K562 (cell line): ENCODE measurements around the gene ITPA. TPM values are rescaled to one million over a fixed set of nuclear protein-coding genes. Genes with fewer than 3 reads are reported as not detected.
A peak's percentile ranks its signal among the peaks of the same experiment; 100 is the strongest.

ENCODE experiments used
- ADNP ChIP-seq: fragments of 200-800 bp; sonication (Bioruptor generic); IDR thresholded peaks from 2 replicates; pipeline ENCODE4 v1.6.1; 2016; ENCODE audit warnings: missing genetic modification characterization, missing compliant biosample characterization
- CBX3 ChIP-seq, 2 experiments: IDR thresholded peaks; 1 replicate in 1 of 2; 2 replicates in 1 of 2; pipeline ENCODE4 v1.6.1; 2012; ENCODE audit warnings: inconsistent platforms in 2 of 2, low read length in 2 of 2, borderline replicate concordance in 1 of 2, control low read depth in 1 of 2
- CCNT2 ChIP-seq: IDR thresholded peaks from 2 replicates; pipeline ENCODE4 v1.6.1; 2011; ENCODE audit warnings: borderline replicate concordance, low read depth, mild to moderate bottlenecking, moderate library complexity, mixed read lengths, low read length; ENCODE audit not compliant: insufficient read length; ENCODE audit errors: extremely low read depth
- CREB3L1 ChIP-seq: fragments of 450-650 bp; IDR thresholded peaks from 2 replicates; pipeline ENCODE4 v1.6.1; 2014; ENCODE audit warnings: low read depth, mild to moderate bottlenecking, moderate library complexity, borderline replicate concordance
- DNMT1 ChIP-seq: fragments of 450-650 bp; IDR thresholded peaks from 2 replicates; pipeline ENCODE4 v1.6.1; 2016; ENCODE audit warnings: antibody characterized with exemption, mild to moderate bottlenecking
- EWSR1 ChIP-seq: fragments of 450-650 bp; IDR thresholded peaks from 2 replicates; pipeline ENCODE4 v1.6.1; 2018; ENCODE audit warnings: borderline replicate concordance, mild to moderate bottlenecking, low read depth, moderate library complexity; ENCODE audit not compliant: partially characterized antibody
- FIP1L1 ChIP-seq: fragments of 200-400 bp; formaldehyde crosslinking; IDR thresholded peaks from 2 replicates; pipeline ENCODE4 v1.6.1; 2018; ENCODE audit warnings: mild to moderate bottlenecking, low read depth, low read length; ENCODE audit not compliant: poor library complexity, severe bottlenecking
- FOXK1 ChIP-seq: sonication (generic); formaldehyde crosslinking; IDR thresholded peaks from 2 replicates; pipeline ENCODE4 v1.8.0; 2022; ENCODE audit warnings: missing genetic modification reagents, mild to moderate bottlenecking, borderline replicate concordance
- KAT8 ChIP-seq: fragments of 450-650 bp; IDR thresholded peaks from 2 replicates; pipeline ENCODE4 v1.6.1; 2016; ENCODE audit warnings: low read depth, mild to moderate bottlenecking
- MCM5 ChIP-seq: fragments of 450-650 bp; IDR thresholded peaks from 2 replicates; pipeline ENCODE4 v1.6.1; 2016; ENCODE audit warnings: low read depth
- NELFE ChIP-seq: IDR thresholded peaks from 2 replicates; pipeline ENCODE4 v1.6.1; 2011; ENCODE audit warnings: mild to moderate bottlenecking; ENCODE audit not compliant: insufficient read depth, insufficient read length
- SMAD1 ChIP-seq: fragments of 150-350 bp; IDR thresholded peaks from 2 replicates; pipeline ENCODE4 v1.6.1; 2014; ENCODE audit warnings: low read length, low read depth; ENCODE audit not compliant: partially characterized antibody
- SMARCA4 ChIP-seq: fragments of 450-650 bp; IDR thresholded peaks from 2 replicates; pipeline ENCODE4 v1.6.1; 2016
- SMARCA5 ChIP-seq: fragments of 450-650 bp; IDR thresholded peaks from 2 replicates; pipeline ENCODE4 v1.6.1; 2016
- SP2 ChIP-seq: IDR thresholded peaks from 2 replicates; pipeline ENCODE4 v1.6.1; 2011; ENCODE audit warnings: mild to moderate bottlenecking, low read depth, low read length, moderate library complexity; ENCODE audit not compliant: poor library complexity, severe bottlenecking; ENCODE audit errors: extremely low read depth
- SREBF1 ChIP-seq: fragments of 150-350 bp; IDR thresholded peaks from 2 replicates; pipeline ENCODE4 v1.6.1; 2014; ENCODE audit warnings: antibody characterized with exemption, low read depth, low read length, borderline replicate concordance
- TCF7 ChIP-seq: sonication (generic); IDR thresholded peaks from 2 replicates; pipeline ENCODE4 v1.6.1; 2016; ENCODE audit warnings: antibody characterized with exemption, borderline replicate concordance
- TGIF2 ChIP-seq: sonication (generic); formaldehyde crosslinking; IDR thresholded peaks from 2 replicates; pipeline ENCODE4 v1.8.1; 2022; ENCODE audit warnings: mild to moderate bottlenecking, missing genetic modification reagents, moderate library complexity
- THRA ChIP-seq: fragments of 450-650 bp; IDR thresholded peaks from 2 replicates; pipeline ENCODE4 v1.6.1; 2017; ENCODE audit warnings: mild to moderate bottlenecking, moderate library complexity
- UBTF ChIP-seq, 2 experiments: IDR thresholded peaks; 2 replicates each; pipeline ENCODE4 v1.6.1; 2012; ENCODE audit warnings: improper control_type of control experiment in 2 of 2, low read depth in 2 of 2, low read length in 2 of 2, borderline replicate concordance in 1 of 2
- ZKSCAN3 ChIP-seq: fragments of 250-450 bp; sonication (Bioruptor Pico); IDR thresholded peaks from 2 replicates; pipeline ENCODE4 v1.4.0; 2020
- ZNF133 ChIP-seq: fragments of 250-450 bp; sonication (Bioruptor Pico); IDR thresholded peaks from 2 replicates; pipeline ENCODE4 v1.4.0; 2020; ENCODE audit warnings: mild to moderate bottlenecking
- ZNF511 ChIP-seq: sonication (generic); formaldehyde crosslinking; IDR thresholded peaks from 2 replicates; pipeline ENCODE4 v1.8.0; 2022; ENCODE audit warnings: mild to moderate bottlenecking, missing genetic modification reagents
- ZNF695 ChIP-seq: fragments of 450-650 bp; formaldehyde crosslinking; IDR thresholded peaks from 2 replicates; pipeline ENCODE4 v1.4.0; 2020; ENCODE audit warnings: mild to moderate bottlenecking, moderate library complexity
- polyA plus RNA-seq, 8 experiments: library from polyadenylated mRNA; depleted of rRNA in 4 of 8; stranded (reverse) in 5 of 8; unstranded in 3 of 8; fragments of >200 nt; fragmentation: Nextera tagmentation in 2 of 8; fragmentation: Illumina TruSeq in 1 of 8; extraction: Ambion mirVana in 2 of 8; extraction: Trizol in 1 of 8; gene quantifications; 2 replicates each; pipeline versions ENCODE4 v1.2.1 to v1.2.3, GENCODE V29; 2011 to 2014; ENCODE audit warnings: inconsistent platforms in 1 of 8, missing spikeins in 1 of 8
- total RNA-seq, 7 experiments: library from RNA; depleted of rRNA in 6 of 7; stranded (reverse); fragments of >200 nt in 6 of 7; fragmentation: Illumina TruSeq in 2 of 7; extraction: Trizol in 2 of 7; gene quantifications; 2 replicates each; pipeline versions ENCODE4 v1.2.1 to v1.2.3, GENCODE V29; 2011 to 2021; ENCODE audit warnings: low replicate concordance in 1 of 7

The ITPA gene
- total and polyA plus RNA-seq, 9 of the 15 experiments (the other 6 are each of a cell fraction or from before 2014, with no cell fraction given), result 5.0 to 79.7 (median 36.7) TPM

GRCh38 chr20:3204124-3204794 is 5.0 kb upstream of the ITPA start, which contains the start of gene DDRGK1 (continued):
- no peak for TF ChIP-seq SMAD1
- no peak for TF ChIP-seq CCNT2
- TF ChIP-seq FIP1L1, result no peak
- no peak for TF ChIP-seq EWSR1
- TF ChIP-seq ZNF695 (CRISPR knock-in tag), result no peak
- TF ChIP-seq ZKSCAN3 (CRISPR knock-in tag), result no peak
- peak; percentile 41; the same call in 1 of the 2 replicates for TF ChIP-seq CREB3L1
- no peak for TF ChIP-seq SREBF1
- no peak for TF ChIP-seq MCM5
- no peak for TF ChIP-seq CBX3 (IDR thresholded peaks at IDR 0.05; ENCODE audit: borderline replicate concordance in 1 of 2, low read length in 2 of 2)
- no peak for TF ChIP-seq ZNF133 (CRISPR knock-in tag)
- TF ChIP-seq FOXK1, result no peak
- no peak for TF ChIP-seq ADNP (tag)
- no peak for TF ChIP-seq TCF7
- TF ChIP-seq SMARCA4, result no peak
- TF ChIP-seq UBTF (IDR thresholded peaks at IDR 0.05; ENCODE audit: borderline replicate concordance in 1 of 2, low read depth in 2 of 2, low read length in 2 of 2), result no peak
- TF ChIP-seq KAT8, result no peak
- TF ChIP-seq SMARCA5, result no peak
- no peak for TF ChIP-seq NELFE
- TF ChIP-seq DNMT1, result no peak
- TF ChIP-seq ZNF511, result no peak; the same call in 1 of the 2 replicates
- no peak for TF ChIP-seq TGIF2 (CRISPR knock-in tag)
- no peak for TF ChIP-seq SP2
- no peak for TF ChIP-seq THRA
